Astrocyte (in vitro differentiated cells and primary cell): ENCODE results near the gene CCDC91. TPM values are rescaled to one million over a fixed set of nuclear protein-coding genes. Genes with fewer than 3 reads are reported as not detected.

Experiments used
- DNase-seq: peaks from one replicate; pipeline ENCODE4 v3.0.0-alpha.2; 2010; ENCODE audit warnings: low read depth
- FAIRE-seq: peaks from 2 replicates; lab custom pipeline; 2011; peaks lifted over from hg19 to GRCh38; lab: Jason Lieb, UNC
- H2AFZ ChIP-seq: 2 replicates; pipeline ENCODE4 v1.6.0; 2012; ENCODE audit warnings: low read depth, low read length, inconsistent platforms
- H3K27ac ChIP-seq: 2 replicates; pipeline ENCODE4 v1.5.1; 2011; ENCODE audit warnings: low read depth, low read length, inconsistent platforms
- H3K27me3 ChIP-seq: 2 replicates; pipeline ENCODE4 v1.6.0; 2011; ENCODE audit warnings: low read length, inconsistent platforms; ENCODE audit not compliant: insufficient read depth
- H3K36me3 ChIP-seq: 2 replicates; pipeline ENCODE4 v1.5.1; 2011; ENCODE audit warnings: low read length, inconsistent platforms; ENCODE audit not compliant: insufficient read depth
- H3K4me1 ChIP-seq: 2 replicates; pipeline ENCODE4 v1.5.1; 2011; ENCODE audit warnings: low read length, inconsistent platforms; ENCODE audit not compliant: insufficient read depth
- H3K4me2 ChIP-seq: 2 replicates; pipeline ENCODE4 v1.6.0; 2012; ENCODE audit warnings: low read length, inconsistent platforms
- H3K4me3 ChIP-seq: 2 replicates; pipeline ENCODE4 v1.5.1; 2011; ENCODE audit warnings: low read depth, mild to moderate bottlenecking, low read length, inconsistent platforms; ENCODE audit not compliant: insufficient read depth
- H3K79me2 ChIP-seq: 2 replicates; pipeline ENCODE4 v1.6.0; 2012; ENCODE audit warnings: mild to moderate bottlenecking, low read length, inconsistent platforms; ENCODE audit not compliant: insufficient read depth
- H3K9ac ChIP-seq: 2 replicates; pipeline ENCODE4 v1.6.0; 2012; ENCODE audit warnings: mild to moderate bottlenecking, low read length, inconsistent platforms
- H3K9me3 ChIP-seq: 2 replicates; pipeline ENCODE4 v1.5.1; 2012; ENCODE audit warnings: low read depth, mild to moderate bottlenecking, low read length, inconsistent platforms; ENCODE audit not compliant: insufficient read depth
- H4K20me1 ChIP-seq: 2 replicates; pipeline ENCODE4 v1.6.0; 2012; ENCODE audit warnings: low read length, inconsistent platforms; ENCODE audit not compliant: insufficient read depth
- H3K27ac Mint-ChIP-seq: one replicate; pipeline ENCODE4 v1.8.0; 2021; ENCODE audit warnings: mild to moderate bottlenecking, mixed read lengths; ENCODE audit not compliant: unreplicated experiment
- H3K27me3 Mint-ChIP-seq: one replicate; pipeline ENCODE4 v1.8.0; 2021; ENCODE audit warnings: low read depth, mixed read lengths; ENCODE audit not compliant: unreplicated experiment
- H3K36me3 Mint-ChIP-seq: one replicate; pipeline ENCODE4 v1.8.0; 2021; ENCODE audit warnings: low read depth, mixed read lengths; ENCODE audit not compliant: unreplicated experiment
- H3K4me1 Mint-ChIP-seq: one replicate; pipeline ENCODE4 v1.8.0; 2021; ENCODE audit warnings: low read depth, mixed read lengths; ENCODE audit not compliant: unreplicated experiment
- H3K4me3 Mint-ChIP-seq: one replicate; pipeline ENCODE4 v1.8.0; 2021; ENCODE audit warnings: mild to moderate bottlenecking, moderate library complexity, mixed read lengths; ENCODE audit not compliant: unreplicated experiment
- H3K9me3 Mint-ChIP-seq: one replicate; pipeline ENCODE4 v1.8.0; 2021; ENCODE audit warnings: mild to moderate bottlenecking, mixed read lengths; ENCODE audit not compliant: unreplicated experiment
- CTCF ChIP-seq: IDR thresholded peaks from 2 replicates; pipeline ENCODE4 v1.5.1; 2011; ENCODE audit warnings: low read depth, mild to moderate bottlenecking, inconsistent platforms, low read length, moderate library complexity; ENCODE audit not compliant: insufficient read depth
- EZH2 ChIP-seq: IDR thresholded peaks from 2 replicates; pipeline ENCODE4 v1.6.1; 2012; ENCODE audit warnings: mild to moderate bottlenecking, low read length, inconsistent platforms; ENCODE audit not compliant: insufficient read depth
- total RNA-seq: library from RNA; stranded (reverse); gene quantifications from 2 replicates; pipeline ENCODE4 v1.2.1, GENCODE V29; 2021

CCDC91 gene
- total RNA-seq, 1 donor from 2014 or later, result 19.3 TPM

- no peaks in the 10 kb centered on the region for H4K20me1 ChIP-seq
- H3K9ac ChIP-seq, result no peak overlapping the region
- H3K9me3 Mint-ChIP-seq, result no peaks in the 10 kb centered on the region
- TF ChIP-seq EZH2 (no peak), CTCF (no peak)
- no peak overlapping the region for H3K27ac Mint-ChIP-seq
- H3K4me1 ChIP-seq, result peaks cover 9% of the 10 kb centered on the region
- no peaks in the 10 kb centered on the region for H3K9me3 ChIP-seq
- H2AFZ ChIP-seq, result no peak overlapping the region
- no peaks in the 10 kb centered on the region for H3K36me3 Mint-ChIP-seq
- H3K27me3 ChIP-seq, result no peaks in the 10 kb centered on the region
- peaks cover 16% of the 10 kb centered on the region for H3K4me1 Mint-ChIP-seq
- H3K4me3 Mint-ChIP-seq, result no peak overlapping the region
- no peaks in the 10 kb centered on the region for H3K27me3 Mint-ChIP-seq
- no peak for FAIRE-seq
- no peak overlapping the region for H3K4me3 ChIP-seq
- H3K27ac ChIP-seq, result no peak overlapping the region
- H3K79me2 ChIP-seq, result no peaks in the 10 kb centered on the region
- no peaks in the 10 kb centered on the region for H3K36me3 ChIP-seq
- H3K4me2 ChIP-seq, result no peak overlapping the region
- DNase-seq, result no peak
Measured at GRCh38 chr12:28248555-28249145, 58.4 kb downstream of the CCDC91 start.

GRCh38 chr12:28253161-28253641 lies 62.9 kb downstream of the CCDC91 start:
- TF ChIP-seq CTCF, result no peak
- TF ChIP-seq EZH2, result no peak
- Mint-ChIP-seq H3K4me3 (peak overlapping the region; percentile 9), H3K4me1 (peaks cover 18% of the 10 kb centered on the region), H3K27me3 (no peaks in the 10 kb centered on the region), H3K36me3 (no peaks in the 10 kb centered on the region), H3K9me3 (no peaks in the 10 kb centered on the region), H3K27ac (peak overlapping the region; percentile 81)
- no peaks in the 10 kb centered on the region for H4K20me1 ChIP-seq
- peak; percentile 72 for DNase-seq
- no peaks in the 10 kb centered on the region for H3K36me3 ChIP-seq
- no peaks in the 10 kb centered on the region for H3K9me3 ChIP-seq
- FAIRE-seq, result peak; percentile 41
- peak overlapping the region; percentile 11 for H3K4me3 ChIP-seq
- peaks cover 9% of the 10 kb centered on the region for H3K4me1 ChIP-seq
- no peaks in the 10 kb centered on the region for H3K79me2 ChIP-seq
- no peaks in the 10 kb centered on the region for H3K27me3 ChIP-seq
- peak overlapping the region; percentile 74 for H3K4me2 ChIP-seq
- no peak overlapping the region for H2AFZ ChIP-seq
- peak overlapping the region; percentile 37 for H3K9ac ChIP-seq
- H3K27ac ChIP-seq, result peak overlapping the region; percentile 66

- no peak for FAIRE-seq
- Histone ChIP-seq H3K36me3 (no peaks in the 10 kb centered on the region), H3K27ac (no peak overlapping the region), H3K9me3 (no peaks in the 10 kb centered on the region), H3K9ac (no peak overlapping the region), H3K4me2 (no peak overlapping the region), H3K79me2 (no peaks in the 10 kb centered on the region), H4K20me1 (no peaks in the 10 kb centered on the region), H2AFZ (no peak overlapping the region), H3K4me1 (peaks cover 9% of the 10 kb centered on the region), H3K4me3 (no peak overlapping the region), H3K27me3 (no peaks in the 10 kb centered on the region)
- Mint-ChIP-seq H3K9me3 (no peaks in the 10 kb centered on the region), H3K4me1 (peaks cover 14% of the 10 kb centered on the region), H3K4me3 (no peak overlapping the region), H3K36me3 (peaks cover 2% of the 10 kb centered on the region), H3K27me3 (no peaks in the 10 kb centered on the region), H3K27ac (no peak overlapping the region)
- TF ChIP-seq EZH2, result no peak
- TF ChIP-seq CTCF, result no peak
- DNase-seq, result no peak
Measured at GRCh38 chr12:28257411-28257810, 67.2 kb downstream of the CCDC91 start.
